ENCODE results near the gene NOM1. TPM values are rescaled to one million over a fixed set of nuclear protein-coding genes. Genes with fewer than 3 reads are reported as not detected.

The NOM1 gene
- total RNA-seq, 3 donors from 2014 or later (not counting 1 experiment from before 2014, with no cell fraction given), result 22.5 to 35.6 (median 34.7) TPM

DNA sequence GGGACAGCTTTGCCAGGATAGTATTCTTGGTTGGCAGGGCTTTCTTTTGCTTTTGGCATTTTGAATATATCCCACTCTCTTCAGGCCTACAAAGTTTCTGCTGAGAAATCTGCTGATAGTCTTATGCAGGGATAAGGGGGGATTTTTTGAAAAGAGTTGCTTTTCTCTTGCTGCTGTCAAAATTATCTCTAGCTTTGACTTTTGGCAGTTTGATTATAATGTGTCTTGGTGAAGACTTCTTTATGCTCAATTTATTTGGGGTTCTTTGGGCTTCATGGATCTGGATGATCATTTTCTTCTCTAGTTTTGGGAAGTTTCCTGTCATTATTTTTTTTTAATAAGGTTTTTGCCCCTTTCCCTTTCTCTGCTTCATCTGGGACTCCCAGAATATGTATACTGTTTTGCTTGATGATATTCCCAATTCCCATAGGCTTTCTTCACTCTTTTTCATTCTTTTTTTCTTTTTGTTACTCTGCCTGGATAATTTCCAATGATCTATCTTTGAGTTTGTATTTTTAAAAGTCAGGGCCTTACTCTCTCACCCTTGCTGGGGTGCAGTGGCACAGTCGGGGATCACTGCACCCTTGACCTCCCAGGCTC, 29.6 kb downstream of the NOM1 start:
- Mint-ChIP-seq H3K4me3 (no peak overlapping the region), H3K9me3 (peaks cover 3 to 5% of the 10 kb centered on the region in 2 donors), H3K27ac (no peak overlapping the region), H3K27me3 (ENCODE audit: low read depth in 2 of 2) (no peaks in the 10 kb centered on the region), H3K36me3 (peaks cover 12% of the 10 kb centered on the region), H3K4me1 (no peaks in the 10 kb centered on the region)
- Histone ChIP-seq H3K27me3 (ENCODE audit: control insufficient read depth, insufficient read depth, low read length) (no peaks in the 10 kb centered on the region), H3K9me3 (ENCODE audit: control insufficient read depth, insufficient read depth, low read length) (peaks cover 8% of the 10 kb centered on the region), H3K27ac (ENCODE audit: low read length) (no peak overlapping the region), H3K36me3 (ENCODE audit: control insufficient read depth, insufficient read depth, low read length) (no peaks in the 10 kb centered on the region), H3K4me1 (ENCODE audit: control insufficient read depth, insufficient read depth, low read length) (no peaks in the 10 kb centered on the region), H3K4me3 (ENCODE audit: low read length) (no peak overlapping the region)
- WGBS (ENCODE audit: insufficient coverage), result 91% methylated on average over 1 of the region's 1 CpG
- intact Hi-C loops (cut with micrococcal nuclease), result no loop called here
- no peak for ATAC-seq
- no peak for DNase-seq
- TF ChIP-seq, protein P1, sequence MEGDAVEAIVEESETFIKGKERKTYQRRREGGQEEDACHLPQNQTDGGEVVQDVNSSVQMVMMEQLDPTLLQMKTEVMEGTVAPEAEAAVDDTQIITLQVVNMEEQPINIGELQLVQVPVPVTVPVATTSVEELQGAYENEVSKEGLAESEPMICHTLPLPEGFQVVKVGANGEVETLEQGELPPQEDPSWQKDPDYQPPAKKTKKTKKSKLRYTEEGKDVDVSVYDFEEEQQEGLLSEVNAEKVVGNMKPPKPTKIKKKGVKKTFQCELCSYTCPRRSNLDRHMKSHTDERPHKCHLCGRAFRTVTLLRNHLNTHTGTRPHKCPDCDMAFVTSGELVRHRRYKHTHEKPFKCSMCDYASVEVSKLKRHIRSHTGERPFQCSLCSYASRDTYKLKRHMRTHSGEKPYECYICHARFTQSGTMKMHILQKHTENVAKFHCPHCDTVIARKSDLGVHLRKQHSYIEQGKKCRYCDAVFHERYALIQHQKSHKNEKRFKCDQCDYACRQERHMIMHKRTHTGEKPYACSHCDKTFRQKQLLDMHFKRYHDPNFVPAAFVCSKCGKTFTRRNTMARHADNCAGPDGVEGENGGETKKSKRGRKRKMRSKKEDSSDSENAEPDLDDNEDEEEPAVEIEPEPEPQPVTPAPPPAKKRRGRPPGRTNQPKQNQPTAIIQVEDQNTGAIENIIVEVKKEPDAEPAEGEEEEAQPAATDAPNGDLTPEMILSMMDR (IDR thresholded peaks at IDR 0.05), result no peak

DNA sequence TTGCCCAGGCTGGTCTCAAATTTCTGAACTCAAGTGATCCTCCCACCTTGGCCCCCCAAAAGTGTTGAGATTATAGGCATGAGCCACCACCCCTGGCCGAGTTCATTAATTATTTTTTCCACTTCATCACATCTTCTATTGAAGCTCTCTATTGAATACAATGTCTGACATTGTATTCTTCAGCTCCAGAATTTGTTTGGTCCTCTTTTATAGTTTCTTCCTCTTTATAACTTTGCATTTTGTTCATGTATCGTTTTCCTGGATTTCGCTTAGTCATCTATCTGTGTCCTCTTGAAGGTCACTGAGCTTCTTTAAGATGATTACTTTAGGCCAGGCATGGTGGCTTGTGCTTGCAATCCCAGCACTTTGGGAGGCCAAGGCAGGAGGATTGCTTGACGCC, 30.2 kb downstream of the NOM1 start:
- Mint-ChIP-seq H3K36me3 (peaks cover 12% of the 10 kb centered on the region), H3K9me3 (peaks cover 3 to 5% of the 10 kb centered on the region in 2 donors), H3K27ac (no peak overlapping the region), H3K27me3 (ENCODE audit: low read depth in 2 of 2) (no peaks in the 10 kb centered on the region), H3K4me3 (no peak overlapping the region), H3K4me1 (no peaks in the 10 kb centered on the region)
- ATAC-seq (no peak), DNase-seq (no peak)
- 93% methylated on average over 4 of the region's 4 CpGs for WGBS (ENCODE audit: insufficient coverage)
- Histone ChIP-seq H3K36me3 (ENCODE audit: control insufficient read depth, insufficient read depth, low read length) (no peaks in the 10 kb centered on the region), H3K4me3 (ENCODE audit: low read length) (no peak overlapping the region), H3K9me3 (ENCODE audit: control insufficient read depth, insufficient read depth, low read length) (peaks cover 8% of the 10 kb centered on the region), H3K4me1 (ENCODE audit: control insufficient read depth, insufficient read depth, low read length) (no peaks in the 10 kb centered on the region), H3K27ac (ENCODE audit: low read length) (no peak overlapping the region), H3K27me3 (ENCODE audit: control insufficient read depth, insufficient read depth, low read length) (no peaks in the 10 kb centered on the region)
- intact Hi-C loops (cut with micrococcal nuclease), result no loop called here
- TF ChIP-seq, protein P1 (IDR thresholded peaks at IDR 0.05), result no peak

DNA sequence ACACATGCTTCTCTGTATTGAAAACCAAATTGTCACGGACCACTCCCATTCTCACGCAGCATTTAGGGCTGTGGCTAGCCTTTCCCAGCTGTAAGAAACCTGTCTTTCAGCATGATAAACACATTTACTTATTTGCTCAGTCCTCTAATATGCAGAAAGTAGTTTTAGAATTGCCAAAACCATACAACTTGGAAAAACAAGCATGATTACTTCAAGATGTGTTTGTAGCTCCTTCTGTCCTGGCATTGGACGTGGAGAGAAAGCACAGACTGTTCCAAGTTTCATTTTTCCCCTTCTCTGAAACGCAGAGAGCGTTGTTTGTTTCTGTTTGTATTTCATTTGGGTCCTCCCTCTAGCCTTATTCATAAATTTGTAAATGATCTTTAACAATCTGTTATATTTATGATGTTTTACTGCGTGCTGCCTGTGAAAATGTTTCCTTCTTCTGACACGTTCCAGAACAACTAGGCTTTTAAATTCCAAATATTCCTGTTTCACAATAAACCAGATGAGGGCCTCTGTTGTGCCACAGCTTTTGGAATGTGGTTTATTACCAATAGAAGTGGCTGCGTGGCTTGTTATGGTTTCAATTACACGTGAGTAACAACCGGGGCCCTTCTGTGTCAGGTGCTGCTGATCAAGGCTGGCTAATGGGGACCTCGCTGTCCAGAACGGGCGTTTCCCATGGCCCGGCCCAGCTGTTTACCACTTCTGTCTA, 34.8 kb downstream of the NOM1 start:
- Mint-ChIP-seq H3K9me3 (peaks cover 3% of the 10 kb centered on the region in 2 donors), H3K36me3 (peaks cover 7% of the 10 kb centered on the region), H3K27me3 (ENCODE audit: low read depth in 2 of 2) (no peaks in the 10 kb centered on the region), H3K4me1 (no peaks in the 10 kb centered on the region), H3K4me3 (no peak overlapping the region), H3K27ac (no peak overlapping the region)
- Histone ChIP-seq H3K4me1 (ENCODE audit: control insufficient read depth, insufficient read depth, low read length) (no peaks in the 10 kb centered on the region), H3K27ac (ENCODE audit: low read length) (no peak overlapping the region), H3K27me3 (ENCODE audit: control insufficient read depth, insufficient read depth, low read length) (no peaks in the 10 kb centered on the region), H3K9me3 (ENCODE audit: control insufficient read depth, insufficient read depth, low read length) (peaks cover 7% of the 10 kb centered on the region), H3K4me3 (ENCODE audit: low read length) (no peak overlapping the region), H3K36me3 (ENCODE audit: control insufficient read depth, insufficient read depth, low read length) (no peaks in the 10 kb centered on the region)
- WGBS (ENCODE audit: insufficient coverage), result 88% methylated on average over 12 of the region's 14 CpGs
- ATAC-seq, result no peak
- DNase-seq, result no peak
- TF ChIP-seq, protein P1 (IDR thresholded peaks at IDR 0.05), result no peak
- intact Hi-C loops (cut with micrococcal nuclease), result no loop called here
